Stimulated activated CD4-positive, alpha-beta T cell treated with anti-CD3 and anti-CD28 coated beads, TNF-alpha, amount 100 ng/mL, for 1 hour (primary cell): ENCODE measurements around the gene ASB12.

Source experiments
- DNase-seq, 3 donors: peaks; one replicate each; pipeline ENCODE4 v3.0.0-alpha.2; 2020; ENCODE audit warnings: low read depth in 3 of 3, low spot score in 1 of 3

ASB12 gene

DNA sequence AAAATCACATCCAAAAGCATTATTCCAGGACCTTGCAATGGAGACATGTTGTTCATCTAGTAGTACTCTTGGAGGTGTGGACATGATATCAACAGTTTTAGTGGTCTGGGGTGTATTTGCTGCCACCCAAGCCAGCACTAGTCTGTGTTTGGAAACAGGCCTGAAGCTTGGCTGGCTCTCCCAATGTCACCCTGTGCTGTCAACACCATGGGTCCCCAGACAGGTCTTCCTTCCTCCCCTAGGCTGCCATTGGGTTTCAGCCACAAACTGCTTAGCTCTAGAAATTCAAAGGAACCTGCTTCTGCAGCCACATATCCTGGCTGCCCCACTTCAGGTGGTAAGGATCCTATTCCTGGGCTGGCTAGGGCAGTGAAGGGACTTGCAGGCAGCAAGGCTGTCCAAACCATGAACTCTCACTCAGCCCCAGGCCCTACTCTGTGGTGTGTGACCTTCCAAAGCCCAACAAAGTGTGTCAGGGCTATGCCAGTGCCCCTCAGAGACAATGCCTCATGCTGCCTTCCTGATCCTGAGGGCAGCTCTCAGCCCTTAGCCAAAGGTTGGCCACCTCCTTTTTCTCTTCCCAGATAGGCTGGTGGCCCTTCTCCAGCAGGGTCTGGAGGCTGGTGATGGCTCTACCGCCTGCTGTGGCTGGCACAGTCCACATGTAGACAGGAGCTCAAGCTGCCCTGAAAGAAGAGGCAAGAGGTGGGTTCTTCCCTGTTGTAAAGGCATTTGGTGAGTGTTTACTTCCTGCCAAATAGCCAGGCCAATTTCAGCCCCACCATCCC, 43.2 kb downstream of the ASB12 start:
- no peak for DNase-seq

DNA sequence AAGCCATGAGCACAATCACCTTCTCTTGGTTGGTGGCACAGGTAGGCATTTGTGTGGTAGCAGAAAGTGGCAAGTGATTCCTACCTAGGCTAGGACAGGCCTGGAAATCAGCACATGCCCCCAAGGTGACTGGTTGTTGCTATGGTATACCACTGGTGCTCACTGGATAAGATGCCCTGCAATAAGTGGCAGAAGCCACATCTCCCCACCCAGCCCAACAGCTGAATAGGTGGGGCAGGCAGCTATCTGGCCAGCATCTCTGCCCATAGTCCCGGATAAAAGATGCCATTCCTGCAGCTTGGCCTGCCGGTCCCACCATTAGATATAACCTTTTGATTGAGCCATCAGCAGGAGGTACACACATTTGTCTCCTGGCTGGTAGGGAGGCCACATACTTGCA, 46.0 kb downstream of the ASB12 start:
- no peak for DNase-seq

DNA sequence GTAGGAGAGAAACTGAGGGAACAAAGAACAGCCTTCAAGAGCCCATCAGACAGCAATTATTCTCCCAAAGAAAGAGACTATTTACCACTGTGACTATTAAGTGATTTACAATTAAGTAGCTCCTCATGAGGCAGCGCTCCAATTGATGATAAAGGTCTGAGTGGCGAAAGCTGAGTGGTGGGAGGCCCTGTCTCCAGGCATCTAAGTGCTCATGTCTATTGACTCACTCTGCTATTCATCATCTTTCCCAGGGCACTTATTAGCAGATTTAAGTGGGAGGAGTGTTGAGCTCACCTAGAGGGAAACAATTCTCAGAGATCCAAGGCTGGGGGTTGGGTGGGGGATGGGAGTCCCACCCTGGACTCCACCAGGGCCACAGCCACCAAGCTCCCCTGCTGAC, 48.2 kb downstream of the ASB12 start:
- DNase-seq: no peak

DNA sequence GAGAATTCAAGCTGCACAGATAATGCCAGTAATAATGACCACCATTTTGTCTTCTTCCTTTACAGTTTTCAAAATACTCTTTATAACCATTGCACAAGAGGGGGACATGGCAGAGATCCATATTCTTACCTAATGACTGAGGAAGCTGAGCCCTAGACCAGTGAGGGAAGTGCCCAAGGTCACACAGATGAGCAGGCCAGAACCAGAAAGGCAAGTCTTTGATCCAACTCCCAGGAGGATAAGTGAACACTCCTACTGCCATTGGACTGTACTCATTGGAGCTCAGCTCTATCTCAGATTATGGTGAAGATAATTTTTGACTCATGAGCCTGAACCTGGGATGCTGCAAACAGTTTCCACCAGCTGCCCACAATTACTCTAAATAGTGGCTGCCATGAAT, 53.5 kb downstream of the ASB12 start:
- DNase-seq: no peak
